ENCODE results near the gene ESRRA.

GRCh38 chr11:64276653-64277431 lies 28.5 kb upstream of the ESRRA start:
- TF ChIP-seq POLR2A (IDR thresholded peaks at IDR 0.05; ENCODE audit: low read depth) (no peak), CTCF (IDR thresholded peaks at IDR 0.05) (no peak), EP300 (IDR thresholded peaks at IDR 0.05) (no peak)
